ENCODE measurements around the gene ZMIZ2. TPM values are rescaled to one million over a fixed set of nuclear protein-coding genes. Genes with fewer than 3 reads are reported as not detected.

Gene ZMIZ2
- total and polyA plus RNA-seq, 2 of the 8 experiments (the other 6 are each of a cell fraction or from before 2014, with no cell fraction given), result 24.4 to 66.4 TPM

DNA sequence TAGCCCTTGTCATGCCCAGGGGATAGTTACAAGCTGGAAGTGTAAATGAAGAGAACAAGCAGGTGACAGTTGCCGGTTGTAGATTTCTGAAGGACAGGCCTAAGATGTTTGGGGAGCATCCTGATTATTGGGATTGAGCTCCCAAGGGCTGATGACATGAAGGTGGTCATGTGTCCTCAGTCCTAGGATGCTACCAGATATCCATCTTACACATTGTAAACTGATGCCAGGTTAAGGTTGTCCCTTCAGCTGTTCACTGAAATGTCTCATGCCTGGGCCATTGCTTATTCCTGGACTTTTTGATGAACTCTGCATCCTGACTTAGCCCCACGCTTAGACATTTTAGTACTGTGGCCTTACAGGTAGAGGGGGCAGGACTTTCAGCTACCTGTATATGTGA is 1.3 kb downstream of the ZMIZ2 start:
- peak overlapping the region; percentile 98 to 99 for H3K4me2 ChIP-seq (ENCODE audit: insufficient read depth in 1 of 2, low read depth in 2 of 2, low read length in 2 of 2)
- H2BK120ac ChIP-seq (replicated peaks; ENCODE audit: low read depth, low read length), result no peak overlapping the region
- peaks cover 17 to 18% of the 10 kb centered on the region in 2 experiments for H4K20me1 ChIP-seq (replicated peaks in 1 of 2; ENCODE audit: control insufficient read depth in 1 of 2, insufficient read depth in 2 of 2, low read length in 2 of 2)
- no peak overlapping the region for H2BK15ac ChIP-seq (ENCODE audit: low read length)
- H3K14ac ChIP-seq (ENCODE audit: insufficient read length), result no peak overlapping the region
- peaks cover 7% of the 10 kb centered on the region for H3K23me2 ChIP-seq (ENCODE audit: low read depth, low read length)
- H3K79me1 ChIP-seq (ENCODE audit: low read depth, low read length), result peaks cover 12% of the 10 kb centered on the region
- FAIRE-seq (no peak), DNase-seq (ENCODE audit: low read depth in 1 of 2, low spot score in 2 of 2) (no peak)
- H2BK20ac ChIP-seq (ENCODE audit: low read length), result no peak overlapping the region
- H3K36me3 ChIP-seq (ENCODE audit: control insufficient read depth in 2 of 4, insufficient read depth in 4 of 4, low read length in 3 of 4), result 0 out of 8 replicates have a peak, but pooled peaks cover 0 to 5% (median 0%) of the 10 kb centered on the region in 4 experiments
- no peaks in the 10 kb centered on the region; a peak in 1 of 7 replicates for H3K27me3 ChIP-seq (replicated peaks in 1 of 4; ENCODE audit: control insufficient read depth in 3 of 4, extremely low read depth in 1 of 4, insufficient read depth in 3 of 4, low read length in 3 of 4)
- no peak overlapping the region for H2BK12ac ChIP-seq (ENCODE audit: low read depth, low read length)
- POLR2A ChIA-PET (ENCODE audit: partially characterized antibody), result interaction anchor here (0.7 to 4.8 kb wide), 17 partner anchors 9 to 176 kb away, joined by 3 to 34 read pairs (median 4); partner anchors contain the start of genes DDX56, H2AZ2, OGDH and PPIA
- no peak overlapping the region for H4K91ac ChIP-seq (replicated peaks; ENCODE audit: insufficient read length, low read length)
- H2BK5ac ChIP-seq (ENCODE audit: low read depth, low read length), result no peak overlapping the region
- H2AK5ac ChIP-seq (ENCODE audit: low read depth, low read length), result no peak overlapping the region
- no peak overlapping the region for H3K23ac ChIP-seq (ENCODE audit: insufficient read length)
- H3K4ac ChIP-seq (replicated peaks; ENCODE audit: insufficient read length, low read depth, low read length), result no peak overlapping the region
- H3K79me2 ChIP-seq (ENCODE audit: control insufficient read depth in 1 of 2, insufficient read depth in 2 of 2, low read length in 2 of 2), result peaks cover 8 to 58% of the 10 kb centered on the region in 2 experiments
- H3K9ac ChIP-seq (replicated peaks in 1 of 4; ENCODE audit: extremely low read depth in 1 of 4, low read depth in 3 of 4, low read length in 3 of 4), result peak overlapping the region in 1 of 4 experiments; percentile 79; a peak in 1 of 7 replicates
- CTCF ChIA-PET (ENCODE audit: partially characterized antibody), result interaction anchor here (0.6 to 1.7 kb wide), 6 partner anchors 12 to 183 kb away, joined by 3 to 7 read pairs (median 3); no protein-coding TSS in a partner anchor
- no peak overlapping the region for H3K18ac ChIP-seq (ENCODE audit: extremely low read depth, low read length)
- H4K5ac ChIP-seq (ENCODE audit: insufficient read length, low read depth, low read length), result no peak overlapping the region
- no peak overlapping the region for H2AFZ ChIP-seq (ENCODE audit: low read length)
- H3K4me3 ChIP-seq (ENCODE audit: extremely low read depth in 1 of 4, insufficient read depth in 2 of 4, low read depth in 3 of 4, low read length in 4 of 4), result peak overlapping the region; percentile 63 to 98 (median 91); a peak in 7 of 8 replicates
- no peak overlapping the region for H4K8ac ChIP-seq (ENCODE audit: extremely low read depth, insufficient read depth, low read length)
- H3K27ac ChIP-seq (ENCODE audit: low read depth, low read length), result no peak overlapping the region
- WGBS, 2 experiments (ENCODE audit: extremely low coverage in 1 of 2, insufficient coverage in 1 of 2, insufficient read length in 1 of 2, insufficient replicate concordance in 2 of 2, low coverage in 1 of 2, low lambda C conversion rate in 2 of 2, missing lambda C conversion rate in 1 of 2), result 87% methylated on average over 2 of the region's 2 CpGs; no CpG with 5 or more reads in 1 of the 2 experiments
- H3K9me3 ChIP-seq (ENCODE audit: insufficient read depth in 2 of 2, low read depth in 1 of 2, low read length in 1 of 2), result no peaks in the 10 kb centered on the region
- no peak overlapping the region for H3K56ac ChIP-seq (replicated peaks; ENCODE audit: insufficient read length, low read depth, low read length)
- H3K4me1 ChIP-seq (replicated peaks in 1 of 4; ENCODE audit: control insufficient read depth in 3 of 4, insufficient read depth in 4 of 4, low read length in 3 of 4), result peaks cover 0 to 26% (median 11%) of the 10 kb centered on the region in 4 experiments; a peak in 6 of 7 replicates
- TF ChIP-seq CHD2 (IDR thresholded peaks at IDR 0.05; ENCODE audit: low read length) (no peak), RBBP5 (IDR thresholded peaks at IDR 0.05; ENCODE audit: borderline replicate concordance, low read depth, low read length) (no peak), HDAC2 (IDR thresholded peaks at IDR 0.05; ENCODE audit: borderline replicate concordance in 1 of 2, low read depth in 2 of 2, low read length in 2 of 2) (no peak), NANOG (IDR thresholded peaks at IDR 0.05; ENCODE audit: insufficient read depth, low read depth, low read length, poor library complexity, severe bottlenecking) (no peak), NRF1 (IDR thresholded peaks at IDR 0.05; ENCODE audit: low read depth, low read length) (no peak), SIRT6 (IDR thresholded peaks at IDR 0.05; ENCODE audit: low read length) (no peak), RAD21 (IDR thresholded peaks at IDR 0.05 in 1 of 2, conservative IDR thresholded peaks at IDR 0.05 in 1 of 2; ENCODE audit: low read depth in 2 of 2, low read length in 2 of 2) (no peak), SP2 (IDR thresholded peaks at IDR 0.05; ENCODE audit: low read length) (no peak), JUND (IDR thresholded peaks at IDR 0.05; ENCODE audit: low read length) (no peak), RNF2 (IDR thresholded peaks at IDR 0.05; ENCODE audit: borderline replicate concordance, low read depth, low read length, missing control alignments, poor library complexity, severe bottlenecking) (no peak), TEAD4 (IDR thresholded peaks at IDR 0.05; ENCODE audit: low read depth, low read length) (no peak), SRF (IDR thresholded peaks at IDR 0.05; ENCODE audit: low read depth, low read length) (no peak), MAFK (IDR thresholded peaks at IDR 0.05; ENCODE audit: low read depth, low read length) (no peak)

All from H1 (cell line).